Activated T-cell treated with anti-CD3 and anti-CD28 coated beads, Interleukin-2, amount 50 U/mL, for 24 hours (primary cell): ENCODE results near the gene ERGIC1.
A peak's percentile ranks its signal among the peaks of the same experiment; 100 is the strongest.
"Not testable (repeated sequence)": the region's sequence is repeated elsewhere in the genome, so short reads cannot be mapped to it uniquely, and the experiment has no call there.

ENCODE experiments used
- DNase-seq: peaks from one replicate; pipeline ENCODE4 v3.0.0-alpha.2; 2020
- H3K27ac Mint-ChIP-seq: 2 replicates; pipeline ENCODE4 v1.8.0; 2020; ENCODE audit warnings: mild to moderate bottlenecking, mixed read lengths
- H3K27me3 Mint-ChIP-seq: 2 replicates; pipeline ENCODE4 v1.8.0; 2020; ENCODE audit warnings: mixed read lengths
- H3K36me3 Mint-ChIP-seq: 2 replicates; pipeline ENCODE4 v1.8.0; 2020; ENCODE audit warnings: low read depth, mixed read lengths
- H3K4me1 Mint-ChIP-seq: 2 replicates; pipeline ENCODE4 v1.8.0; 2020; ENCODE audit warnings: low read depth, mixed read lengths
- H3K4me3 Mint-ChIP-seq: 2 replicates; pipeline ENCODE4 v1.8.0; 2020; ENCODE audit warnings: mild to moderate bottlenecking, moderate library complexity, mixed read lengths
- H3K9me3 Mint-ChIP-seq: 2 replicates; pipeline ENCODE4 v1.8.0; 2020; ENCODE audit warnings: mixed read lengths

ERGIC1 gene

GRCh38 chr5:172844577-172844838, 10.5 kb downstream of the ERGIC1 start:
- H3K36me3 Mint-ChIP-seq = peaks cover 15% of the 10 kb centered on the region
- H3K4me1 Mint-ChIP-seq = peaks cover 32% of the 10 kb centered on the region
- DNase-seq = no peak
- no peak overlapping the region for H3K4me3 Mint-ChIP-seq
- no peaks in the 10 kb centered on the region for H3K27me3 Mint-ChIP-seq
- no peaks in the 10 kb centered on the region for H3K9me3 Mint-ChIP-seq
- H3K27ac Mint-ChIP-seq = no peak overlapping the region

- H3K27ac Mint-ChIP-seq = no peak overlapping the region
- H3K36me3 Mint-ChIP-seq = peaks cover 15% of the 10 kb centered on the region
- no peak for DNase-seq
- H3K4me1 Mint-ChIP-seq = peaks cover 37% of the 10 kb centered on the region
- H3K9me3 Mint-ChIP-seq = no peaks in the 10 kb centered on the region
- H3K27me3 Mint-ChIP-seq = no peaks in the 10 kb centered on the region
- no peak overlapping the region for H3K4me3 Mint-ChIP-seq
These were observed 11.1 kb downstream of the ERGIC1 start for GRCh38 chr5:172845154-172845553.

DNA sequence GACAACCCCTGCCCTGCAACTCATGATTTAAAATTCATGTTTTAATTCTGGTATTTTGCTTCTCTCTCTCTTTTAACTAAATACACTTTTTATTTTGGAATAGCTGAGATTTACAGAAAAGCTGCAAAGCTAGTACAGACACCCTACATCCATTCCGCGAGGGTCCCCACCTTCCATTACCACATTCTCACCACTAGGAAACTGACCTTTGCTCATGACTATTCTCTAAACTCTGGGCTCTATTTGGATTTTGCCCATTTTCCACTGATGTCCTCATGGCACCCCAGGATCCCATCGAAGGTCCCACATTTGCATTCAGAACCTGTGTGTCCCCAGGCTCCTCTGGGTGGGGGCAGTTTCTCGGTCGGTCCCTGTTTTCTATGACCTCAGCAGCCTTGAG, 11.5 kb downstream of the ERGIC1 start:
- H3K4me3 Mint-ChIP-seq = no peak overlapping the region
- no peak overlapping the region for H3K27ac Mint-ChIP-seq
- DNase-seq = no peak
- peaks cover 15% of the 10 kb centered on the region for H3K36me3 Mint-ChIP-seq
- H3K9me3 Mint-ChIP-seq = no peaks in the 10 kb centered on the region
- peaks cover 40% of the 10 kb centered on the region for H3K4me1 Mint-ChIP-seq
- H3K27me3 Mint-ChIP-seq = no peaks in the 10 kb centered on the region

DNA sequence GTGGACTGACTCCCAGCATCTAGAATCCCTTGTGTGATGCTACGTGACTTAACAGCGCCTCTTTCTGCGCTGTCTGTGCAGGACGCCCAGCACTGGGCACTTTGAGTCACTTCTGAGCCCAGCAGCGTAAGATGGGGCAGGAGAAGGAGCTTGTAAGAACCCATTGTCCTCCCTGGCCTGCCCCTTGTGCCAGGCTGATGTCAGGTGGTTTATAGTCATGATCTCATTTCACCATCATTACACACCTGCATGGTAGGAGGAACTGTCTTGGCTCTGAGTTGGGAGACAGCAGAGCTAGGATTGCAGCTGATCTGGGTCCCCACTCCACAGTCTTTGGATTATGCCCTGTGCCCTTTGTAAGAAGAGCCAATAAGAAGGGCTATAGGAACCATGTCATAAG, 12.2 kb downstream of the ERGIC1 start:
- H3K9me3 Mint-ChIP-seq = no peaks in the 10 kb centered on the region
- H3K4me1 Mint-ChIP-seq = peaks cover 39% of the 10 kb centered on the region
- H3K36me3 Mint-ChIP-seq = peaks cover 8% of the 10 kb centered on the region
- H3K27me3 Mint-ChIP-seq = no peaks in the 10 kb centered on the region
- no peak overlapping the region for H3K4me3 Mint-ChIP-seq
- DNase-seq = no peak
- no peak overlapping the region for H3K27ac Mint-ChIP-seq

DNA sequence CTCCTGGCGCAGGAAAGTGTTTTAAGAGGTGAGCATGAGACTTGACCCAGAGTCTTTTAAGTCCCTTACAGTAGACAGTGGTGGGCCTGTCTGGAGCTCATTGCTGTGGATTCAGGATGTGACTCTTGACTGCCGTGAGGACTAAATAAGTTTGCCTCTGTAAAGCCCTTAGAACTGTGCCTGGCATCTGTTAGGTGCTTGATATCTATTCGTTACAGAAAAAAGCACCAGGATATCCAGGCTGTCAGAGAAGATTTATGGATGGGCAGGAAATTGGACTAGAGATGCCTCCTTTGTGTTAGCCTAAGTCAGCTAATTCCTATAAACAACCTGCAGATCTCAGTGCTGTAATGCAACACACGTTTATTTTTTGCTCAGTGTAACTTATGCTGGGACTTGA, 12.6 kb downstream of the ERGIC1 start:
- Mint-ChIP-seq H3K9me3 (no peaks in the 10 kb centered on the region), H3K4me1 (peaks cover 40% of the 10 kb centered on the region), H3K27me3 (no peaks in the 10 kb centered on the region), H3K4me3 (no peak overlapping the region), H3K27ac (no peak overlapping the region), H3K36me3 (peaks cover 8% of the 10 kb centered on the region)
- DNase-seq = no peak

DNA sequence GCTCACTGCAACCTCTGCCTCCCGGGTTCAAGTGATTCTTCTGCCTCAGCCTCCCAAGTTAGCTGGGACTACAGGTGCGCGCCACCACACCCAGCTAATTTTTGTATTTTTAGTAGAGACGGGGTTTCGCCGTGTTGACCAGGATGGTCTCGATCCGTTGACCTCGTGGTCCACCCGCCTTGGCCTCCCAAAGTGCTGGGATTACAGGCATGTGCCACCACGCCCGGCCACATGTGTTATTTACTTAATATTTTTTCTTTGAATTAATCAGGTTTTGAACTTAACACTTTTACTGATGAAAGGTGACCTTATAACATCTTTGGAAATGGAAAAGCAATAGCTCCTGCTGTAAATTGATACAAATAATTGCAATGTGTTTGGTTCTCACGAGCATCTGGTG, 13.5 kb downstream of the ERGIC1 start:
- not testable (repeated sequence) for DNase-seq, H3K27ac Mint-ChIP-seq, H3K4me3 Mint-ChIP-seq, H3K36me3 Mint-ChIP-seq, H3K27me3 Mint-ChIP-seq, H3K9me3 Mint-ChIP-seq
- peaks cover 44% of the 10 kb centered on the region for H3K4me1 Mint-ChIP-seq

- Mint-ChIP-seq H3K27ac (no peak overlapping the region), H3K4me3 (no peak overlapping the region), H3K36me3 (peaks cover 4% of the 10 kb centered on the region), H3K4me1 (peaks cover 47% of the 10 kb centered on the region), H3K27me3 (no peaks in the 10 kb centered on the region), H3K9me3 (no peaks in the 10 kb centered on the region)
- no peak for DNase-seq
These were observed 14.4 kb downstream of the ERGIC1 start for GRCh38 chr5:172848419-172848818.

DNA sequence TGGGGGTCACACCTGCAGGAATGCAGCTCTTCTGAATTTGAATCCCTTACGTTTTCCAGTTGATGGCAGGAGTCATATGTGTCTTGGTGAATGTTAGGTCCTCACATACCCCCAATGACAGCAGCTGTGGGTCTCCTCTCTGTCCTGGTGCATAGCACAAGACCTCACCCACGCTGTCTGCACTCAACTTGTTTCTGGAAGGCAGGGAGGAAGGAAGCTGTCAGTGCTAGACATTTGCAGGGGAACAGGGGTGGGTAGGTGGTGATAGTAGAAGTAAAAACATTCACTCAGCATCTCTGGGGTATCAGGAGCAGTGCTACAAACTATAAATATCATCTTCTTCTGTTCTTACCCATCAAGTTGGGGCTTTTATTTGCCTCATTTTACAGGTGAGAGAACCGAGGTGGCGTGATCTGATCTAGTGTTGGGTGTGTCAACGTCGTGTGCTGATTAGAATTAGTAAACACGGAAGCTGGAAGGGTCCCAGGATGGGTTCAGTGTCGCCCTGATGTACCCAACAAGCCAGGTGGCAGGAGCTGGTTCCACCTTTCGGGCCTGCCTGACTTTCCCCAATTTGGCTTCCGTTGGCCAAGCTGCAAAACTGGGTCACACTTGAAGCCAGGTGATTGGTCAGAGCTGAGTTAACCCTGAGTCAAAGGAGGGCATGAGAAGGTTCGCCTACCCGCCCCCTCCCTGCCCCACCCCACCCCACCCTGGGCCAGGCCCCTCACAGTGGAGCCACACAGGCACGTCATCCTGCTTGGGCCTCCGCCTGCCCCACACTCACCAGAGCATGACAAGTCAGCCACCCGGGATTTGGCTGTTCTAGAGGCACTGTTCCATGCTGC, 15.8 kb downstream of the ERGIC1 start:
- H3K27ac Mint-ChIP-seq = no peak overlapping the region
- no peaks in the 10 kb centered on the region for H3K27me3 Mint-ChIP-seq
- H3K36me3 Mint-ChIP-seq = peaks cover 5% of the 10 kb centered on the region
- peaks cover 58% of the 10 kb centered on the region for H3K4me1 Mint-ChIP-seq
- no peak overlapping the region for H3K4me3 Mint-ChIP-seq
- no peaks in the 10 kb centered on the region for H3K9me3 Mint-ChIP-seq
- no peak for DNase-seq

DNA sequence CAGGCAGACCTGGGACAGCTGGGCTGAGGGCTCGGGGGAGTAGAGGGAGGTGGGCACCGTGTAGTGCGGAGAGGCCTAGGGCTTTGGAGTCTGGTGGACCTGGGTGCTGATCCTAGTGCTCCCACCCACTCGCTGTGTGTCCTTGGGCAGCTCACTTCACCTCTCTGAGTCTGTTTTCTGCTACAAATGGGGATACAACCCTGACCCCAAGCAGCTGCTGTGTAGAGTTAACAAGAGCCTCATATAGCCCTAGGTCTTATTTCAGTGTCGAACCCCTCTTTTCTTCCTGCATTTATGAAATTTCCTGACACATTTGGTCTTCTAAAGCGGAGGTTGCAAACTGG, 16.4 kb downstream of the ERGIC1 start:
- DNase-seq = no peak
- Mint-ChIP-seq H3K27me3 (no peaks in the 10 kb centered on the region), H3K4me1 (peaks cover 61% of the 10 kb centered on the region), H3K36me3 (peaks cover 6% of the 10 kb centered on the region), H3K9me3 (no peaks in the 10 kb centered on the region), H3K27ac (no peak overlapping the region), H3K4me3 (no peak overlapping the region)

- H3K27ac Mint-ChIP-seq, H3K27me3 Mint-ChIP-seq, H3K9me3 Mint-ChIP-seq, H3K4me3 Mint-ChIP-seq, H3K36me3 Mint-ChIP-seq, DNase-seq: not testable (repeated sequence)
- H3K4me1 Mint-ChIP-seq = peaks cover 61% of the 10 kb centered on the region
These were observed 17.2 kb downstream of the ERGIC1 start for GRCh38 chr5:172851254-172851653.

- Mint-ChIP-seq H3K9me3 (no peaks in the 10 kb centered on the region), H3K27me3 (no peaks in the 10 kb centered on the region), H3K4me1 (peaks cover 66% of the 10 kb centered on the region), H3K36me3 (peaks cover 6% of the 10 kb centered on the region), H3K4me3 (no peak overlapping the region), H3K27ac (no peak overlapping the region)
- no peak for DNase-seq
These were observed 18.7 kb downstream of the ERGIC1 start for GRCh38 chr5:172852490-172853354.

DNA sequence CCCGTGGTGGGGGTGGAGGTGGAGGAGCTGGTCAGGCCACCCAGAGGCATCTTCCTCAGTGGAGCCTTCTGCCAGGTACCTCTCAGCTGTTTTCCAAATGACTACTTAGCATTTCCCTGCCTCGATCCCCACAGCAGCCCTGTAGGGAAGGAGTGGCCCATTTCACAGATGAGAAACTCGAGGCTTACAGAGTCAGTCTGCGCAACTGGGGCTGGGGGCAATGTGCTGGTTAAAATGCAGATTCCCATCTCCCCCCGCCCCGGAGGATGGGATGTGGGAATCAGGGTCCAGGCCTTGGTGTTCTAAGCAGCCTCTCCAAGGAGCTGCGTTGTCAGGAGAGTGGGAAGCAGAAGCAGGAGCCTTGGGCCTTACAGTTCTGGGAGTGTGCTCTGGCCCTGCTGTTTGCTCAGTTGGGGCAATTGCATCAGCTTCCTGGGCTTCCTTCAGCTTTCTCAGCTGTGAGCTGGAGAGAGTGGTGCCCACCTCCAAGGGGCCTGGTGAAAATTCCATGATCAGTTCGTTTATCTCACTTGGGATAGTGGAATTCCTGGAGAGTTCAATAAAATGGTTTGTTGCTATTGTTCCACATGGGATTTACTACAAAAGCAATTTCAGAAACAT, 19.4 kb downstream of the ERGIC1 start:
- no peak for DNase-seq
- Mint-ChIP-seq H3K27me3 (no peaks in the 10 kb centered on the region), H3K36me3 (peaks cover 6% of the 10 kb centered on the region), H3K4me3 (no peak overlapping the region), H3K4me1 (peaks cover 61% of the 10 kb centered on the region), H3K27ac (peak overlapping the region; percentile 72), H3K9me3 (no peaks in the 10 kb centered on the region)

- Mint-ChIP-seq H3K27me3 (no peaks in the 10 kb centered on the region), H3K4me3 (no peak overlapping the region), H3K4me1 (peaks cover 52% of the 10 kb centered on the region), H3K27ac (no peak overlapping the region), H3K36me3 (peaks cover 6% of the 10 kb centered on the region), H3K9me3 (no peaks in the 10 kb centered on the region)
- DNase-seq = no peak
These were observed 20.4 kb downstream of the ERGIC1 start for GRCh38 chr5:172854451-172854871.

GRCh38 chr5:172854971-172855370, 20.9 kb downstream of the ERGIC1 start:
- no peak for DNase-seq
- no peaks in the 10 kb centered on the region for H3K9me3 Mint-ChIP-seq
- H3K27ac Mint-ChIP-seq = no peak overlapping the region
- no peaks in the 10 kb centered on the region for H3K27me3 Mint-ChIP-seq
- peaks cover 6% of the 10 kb centered on the region for H3K36me3 Mint-ChIP-seq
- H3K4me3 Mint-ChIP-seq = no peak overlapping the region
- peaks cover 50% of the 10 kb centered on the region for H3K4me1 Mint-ChIP-seq
